ENCODE data around the gene LCMT2. TPM values are rescaled to one million over a fixed set of nuclear protein-coding genes. Genes with fewer than 3 reads are reported as not detected.

Gene LCMT2
- total and polyA plus RNA-seq, 10 of the 15 experiments (the other 5 are each of a cell fraction or from before 2014, with no cell fraction given) = 2.1 to 17.2 (median 14.9) TPM

DNA sequence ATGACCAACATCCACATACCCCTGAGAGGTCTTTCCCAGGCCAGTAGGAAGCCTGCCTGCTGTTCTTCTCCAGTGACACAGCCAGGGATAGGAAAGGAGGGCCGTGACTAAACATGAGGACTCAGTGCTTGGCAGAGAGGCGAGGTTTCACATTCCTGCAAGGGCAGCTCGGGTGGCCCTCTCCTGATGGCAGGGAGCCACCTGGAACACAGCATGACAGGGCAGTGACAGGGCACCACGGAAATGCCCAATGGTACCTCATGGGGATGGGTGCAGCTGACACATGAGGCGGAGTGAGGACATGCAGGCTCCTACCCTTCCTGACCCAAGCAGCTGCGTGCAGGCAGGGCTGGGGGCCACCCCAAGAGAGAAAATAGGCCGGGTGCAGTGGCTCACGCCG, 56.2 kb downstream of the LCMT2 start (continued):
- TF ChIP-seq ZSCAN29 (IDR thresholded peaks at IDR 0.05) = no peak
- TF ChIP-seq ZNF207 (IDR thresholded peaks at IDR 0.05; ENCODE audit: borderline replicate concordance) = no peak
- TF ChIP-seq, protein P1, sequence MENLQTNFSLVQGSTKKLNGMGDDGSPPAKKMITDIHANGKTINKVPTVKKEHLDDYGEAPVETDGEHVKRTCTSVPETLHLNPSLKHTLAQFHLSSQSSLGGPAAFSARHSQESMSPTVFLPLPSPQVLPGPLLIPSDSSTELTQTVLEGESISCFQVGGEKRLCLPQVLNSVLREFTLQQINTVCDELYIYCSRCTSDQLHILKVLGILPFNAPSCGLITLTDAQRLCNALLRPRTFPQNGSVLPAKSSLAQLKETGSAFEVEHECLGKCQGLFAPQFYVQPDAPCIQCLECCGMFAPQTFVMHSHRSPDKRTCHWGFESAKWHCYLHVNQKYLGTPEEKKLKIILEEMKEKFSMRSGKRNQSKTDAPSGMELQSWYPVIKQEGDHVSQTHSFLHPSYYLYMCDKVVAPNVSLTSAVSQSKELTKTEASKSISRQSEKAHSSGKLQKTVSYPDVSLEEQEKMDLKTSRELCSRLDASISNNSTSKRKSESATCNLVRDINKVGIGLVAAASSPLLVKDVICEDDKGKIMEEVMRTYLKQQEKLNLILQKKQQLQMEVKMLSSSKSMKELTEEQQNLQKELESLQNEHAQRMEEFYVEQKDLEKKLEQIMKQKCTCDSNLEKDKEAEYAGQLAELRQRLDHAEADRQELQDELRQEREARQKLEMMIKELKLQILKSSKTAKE (IDR thresholded peaks at IDR 0.05; ENCODE audit: low read depth, poor library complexity, severe bottlenecking) = no peak

Other genes with a start within 250 kb of the LCMT2 start
Only the 7 nearest of the 10 such genes appear.
- 42.3 and 48.5 TPM in 2 replicates for gene CCNDBP1, start 145.2 kb downstream of the LCMT2 start, total RNA-seq (2014; rRNA removed)
- gene CCNDBP1, start 145.2 kb downstream of the LCMT2 start, total RNA-seq (2014; rRNA removed; fragmentation: Illumina TruSeq; extraction: Trizol) = 40.8 and 41.4 TPM in 2 replicates
- 31.9 and 34.3 TPM in 2 replicates for gene CCNDBP1, start 145.2 kb downstream of the LCMT2 start, total RNA-seq (2021)
- 86.7 and 112 TPM in 2 replicates for gene CCNDBP1, start 145.2 kb downstream of the LCMT2 start, polyA plus RNA-seq (2011; rRNA removed)
- gene CCNDBP1, start 145.2 kb downstream of the LCMT2 start, polyA plus RNA-seq (2014; fragmentation: Illumina TruSeq; extraction: Trizol) = 45.2 and 54.0 TPM in 2 replicates
- gene CCNDBP1, start 145.2 kb downstream of the LCMT2 start, polyA plus RNA-seq (2014; fragmentation: Nextera tagmentation; extraction: Ambion mirVana) = 10 to 100 TPM; 30.1 to 39.2 TPM
- gene CCNDBP1, start 145.2 kb downstream of the LCMT2 start, polyA plus RNA-seq (2014; rRNA removed) = 36.3 and 42.1 TPM in 2 replicates
- 10 to 100 TPM; 61.0 to 68.8 TPM for gene CCNDBP1, start 145.2 kb downstream of the LCMT2 start, polyA plus RNA-seq (2016; fragmentation: Nextera tagmentation; extraction: Ambion mirVana)
- gene EPB42, start 109.6 kb downstream of the LCMT2 start, total RNA-seq (2014; rRNA removed) = not detected in 2 replicates
- gene EPB42, start 109.6 kb downstream of the LCMT2 start, total RNA-seq (2014; rRNA removed; fragmentation: Illumina TruSeq; extraction: Trizol) = not detected in 2 replicates
- not detected in 2 replicates for gene EPB42, start 109.6 kb downstream of the LCMT2 start, total RNA-seq (2021)
- not detected in 2 replicates for gene EPB42, start 109.6 kb downstream of the LCMT2 start, polyA plus RNA-seq (2011; rRNA removed)
- not detected in 2 replicates for gene EPB42, start 109.6 kb downstream of the LCMT2 start, polyA plus RNA-seq (2014; fragmentation: Illumina TruSeq; extraction: Trizol)
- not detected for gene EPB42, start 109.6 kb downstream of the LCMT2 start, polyA plus RNA-seq (2014; fragmentation: Nextera tagmentation; extraction: Ambion mirVana)
- gene EPB42, start 109.6 kb downstream of the LCMT2 start, polyA plus RNA-seq (2014; rRNA removed) = not detected in 2 replicates
- not detected for gene EPB42, start 109.6 kb downstream of the LCMT2 start, polyA plus RNA-seq (2016; fragmentation: Nextera tagmentation; extraction: Ambion mirVana)
- 4.5 and 5.6 TPM in 2 replicates for gene TGM5, start 63.6 kb downstream of the LCMT2 start, total RNA-seq (2014; rRNA removed)
- 4.2 and 5.0 TPM in 2 replicates for gene TGM5, start 63.6 kb downstream of the LCMT2 start, total RNA-seq (2014; rRNA removed; fragmentation: Illumina TruSeq; extraction: Trizol)
- gene TGM5, start 63.6 kb downstream of the LCMT2 start, total RNA-seq (2021) = 4.4 and 5.6 TPM in 2 replicates
- gene TGM5, start 63.6 kb downstream of the LCMT2 start, polyA plus RNA-seq (2011; rRNA removed) = 25.1 and 27.1 TPM in 2 replicates
- 5.3 and 6.5 TPM in 2 replicates for gene TGM5, start 63.6 kb downstream of the LCMT2 start, polyA plus RNA-seq (2014; fragmentation: Illumina TruSeq; extraction: Trizol)
- gene TGM5, start 63.6 kb downstream of the LCMT2 start, polyA plus RNA-seq (2014; fragmentation: Nextera tagmentation; extraction: Ambion mirVana) = 1 to 10 TPM; 5.0 to 6.1 TPM
- 5.1 and 6.6 TPM in 2 replicates for gene TGM5, start 63.6 kb downstream of the LCMT2 start, polyA plus RNA-seq (2014; rRNA removed)
- 1 to 10 TPM; 7.8 to 8.5 TPM for gene TGM5, start 63.6 kb downstream of the LCMT2 start, polyA plus RNA-seq (2016; fragmentation: Nextera tagmentation; extraction: Ambion mirVana)
- not detected in 2 replicates for gene TGM7, start 28.3 kb downstream of the LCMT2 start, total RNA-seq (2014; rRNA removed)
- gene TGM7, start 28.3 kb downstream of the LCMT2 start, total RNA-seq (2014; rRNA removed; fragmentation: Illumina TruSeq; extraction: Trizol) = not detected in 2 replicates
- gene TGM7, start 28.3 kb downstream of the LCMT2 start, total RNA-seq (2021) = not detected in 2 replicates
- gene TGM7, start 28.3 kb downstream of the LCMT2 start, polyA plus RNA-seq (2011; rRNA removed) = not detected in 2 replicates
- not detected in 2 replicates for gene TGM7, start 28.3 kb downstream of the LCMT2 start, polyA plus RNA-seq (2014; fragmentation: Illumina TruSeq; extraction: Trizol)
- gene TGM7, start 28.3 kb downstream of the LCMT2 start, polyA plus RNA-seq (2014; fragmentation: Nextera tagmentation; extraction: Ambion mirVana) = not detected
- not detected in 2 replicates for gene TGM7, start 28.3 kb downstream of the LCMT2 start, polyA plus RNA-seq (2014; rRNA removed)
- not detected for gene TGM7, start 28.3 kb downstream of the LCMT2 start, polyA plus RNA-seq (2016; fragmentation: Nextera tagmentation; extraction: Ambion mirVana)
- 22.4 and 24.8 TPM in 2 replicates for gene ZSCAN29, start 40.5 kb upstream of the LCMT2 start, total RNA-seq (2014; rRNA removed)
- gene ZSCAN29, start 40.5 kb upstream of the LCMT2 start, total RNA-seq (2014; rRNA removed; fragmentation: Illumina TruSeq; extraction: Trizol) = 17.9 TPM in 2 replicates
- 26.0 and 26.9 TPM in 2 replicates for gene ZSCAN29, start 40.5 kb upstream of the LCMT2 start, total RNA-seq (2021)
- 13.6 and 13.7 TPM in 2 replicates for gene ZSCAN29, start 40.5 kb upstream of the LCMT2 start, polyA plus RNA-seq (2011; rRNA removed)
- 15.6 and 17.0 TPM in 2 replicates for gene ZSCAN29, start 40.5 kb upstream of the LCMT2 start, polyA plus RNA-seq (2014; fragmentation: Illumina TruSeq; extraction: Trizol)
- gene ZSCAN29, start 40.5 kb upstream of the LCMT2 start, polyA plus RNA-seq (2014; fragmentation: Nextera tagmentation; extraction: Ambion mirVana) = 1 to 10 TPM; 1.7 to 2.3 TPM
- 18.1 and 19.4 TPM in 2 replicates for gene ZSCAN29, start 40.5 kb upstream of the LCMT2 start, polyA plus RNA-seq (2014; rRNA removed)
- gene ZSCAN29, start 40.5 kb upstream of the LCMT2 start, polyA plus RNA-seq (2016; fragmentation: Nextera tagmentation; extraction: Ambion mirVana) = 10 to 100 TPM; 10.1 to 12.3 TPM
- gene TUBGCP4, start 40.5 kb upstream of the LCMT2 start, total RNA-seq (2014; rRNA removed) = 22.9 and 28.9 TPM in 2 replicates
- gene TUBGCP4, start 40.5 kb upstream of the LCMT2 start, total RNA-seq (2014; rRNA removed; fragmentation: Illumina TruSeq; extraction: Trizol) = 15.0 and 17.8 TPM in 2 replicates
- 26.1 and 27.3 TPM in 2 replicates for gene TUBGCP4, start 40.5 kb upstream of the LCMT2 start, total RNA-seq (2021)
- 27.2 and 27.5 TPM in 2 replicates for gene TUBGCP4, start 40.5 kb upstream of the LCMT2 start, polyA plus RNA-seq (2011; rRNA removed)
- gene TUBGCP4, start 40.5 kb upstream of the LCMT2 start, polyA plus RNA-seq (2014; fragmentation: Illumina TruSeq; extraction: Trizol) = 22.3 and 24.7 TPM in 2 replicates
- gene TUBGCP4, start 40.5 kb upstream of the LCMT2 start, polyA plus RNA-seq (2014; fragmentation: Nextera tagmentation; extraction: Ambion mirVana) = 1 to 10 TPM; 6.3 to 8.0 TPM
- 18.3 and 21.2 TPM in 2 replicates for gene TUBGCP4, start 40.5 kb upstream of the LCMT2 start, polyA plus RNA-seq (2014; rRNA removed)
- 10 to 100 TPM; 34.7 to 39.1 TPM for gene TUBGCP4, start 40.5 kb upstream of the LCMT2 start, polyA plus RNA-seq (2016; fragmentation: Nextera tagmentation; extraction: Ambion mirVana)
- 20.2 and 27.8 TPM in 2 replicates for gene TP53BP1, start 162.6 kb upstream of the LCMT2 start, total RNA-seq (2014; rRNA removed)
- gene TP53BP1, start 162.6 kb upstream of the LCMT2 start, total RNA-seq (2014; rRNA removed; fragmentation: Illumina TruSeq; extraction: Trizol) = 23.2 and 23.4 TPM in 2 replicates
- gene TP53BP1, start 162.6 kb upstream of the LCMT2 start, total RNA-seq (2021) = 25.7 and 26.7 TPM in 2 replicates
- 50.2 and 52.6 TPM in 2 replicates for gene TP53BP1, start 162.6 kb upstream of the LCMT2 start, polyA plus RNA-seq (2011; rRNA removed)
- 18.9 and 19.2 TPM in 2 replicates for gene TP53BP1, start 162.6 kb upstream of the LCMT2 start, polyA plus RNA-seq (2014; fragmentation: Illumina TruSeq; extraction: Trizol)
- gene TP53BP1, start 162.6 kb upstream of the LCMT2 start, polyA plus RNA-seq (2014; fragmentation: Nextera tagmentation; extraction: Ambion mirVana) = 1 to 10 TPM; 6.2 to 6.4 TPM
- gene TP53BP1, start 162.6 kb upstream of the LCMT2 start, polyA plus RNA-seq (2014; rRNA removed) = 14.5 and 17.8 TPM in 2 replicates
- gene TP53BP1, start 162.6 kb upstream of the LCMT2 start, polyA plus RNA-seq (2016; fragmentation: Nextera tagmentation; extraction: Ambion mirVana) = 10 to 100 TPM; 19.1 to 19.5 TPM

Measured in GM12878 (cell line).